Neural cell (in vitro differentiated cells): ENCODE results near the gene ASCC2. TPM values are rescaled to one million over a fixed set of nuclear protein-coding genes. Genes with fewer than 3 reads are reported as not detected.

Experiments used
- H2AFZ ChIP-seq: fragments of 200-600, 300-800 bp; sonication (generic), shearing (Covaris generic); 2 replicates; pipeline ENCODE4 v1.6.0; 2014; ENCODE audit warnings: low read depth, mild to moderate bottlenecking, antibody characterized with exemption, low read length, moderate library complexity
- H3F3A ChIP-seq: fragments of 200-600 bp; shearing (Covaris generic); 2 replicates; pipeline ENCODE4 v1.6.1; 2016; ENCODE audit warnings: mild to moderate bottlenecking, moderate library complexity, mixed read lengths, antibody characterized with exemption, low read length; ENCODE audit not compliant: insufficient read depth, poor library complexity, severe bottlenecking
- H3K27ac ChIP-seq: fragments of 200-600, 300-800 bp; sonication (generic), shearing (Covaris generic); 2 replicates; pipeline ENCODE4 v1.5.1; 2014; ENCODE audit warnings: mild to moderate bottlenecking, low read length, moderate library complexity
- H3K27me3 ChIP-seq: fragments of 300-800, 200-600 bp; sonication (generic), shearing (Covaris generic); 2 replicates; pipeline ENCODE4 v1.6.0; 2014; ENCODE audit warnings: mild to moderate bottlenecking, low read depth, low read length, moderate library complexity; ENCODE audit not compliant: insufficient read depth
- H3K36me3 ChIP-seq: fragments of 300-800, 200-600 bp; sonication (generic), shearing (Covaris generic); 2 replicates; pipeline ENCODE4 v1.5.1; 2014; ENCODE audit warnings: mild to moderate bottlenecking, antibody characterized with exemption, low read length, moderate library complexity; ENCODE audit not compliant: insufficient read depth
- H3K4me2 ChIP-seq: fragments of 300-800, 200-600 bp; sonication (generic), shearing (Covaris generic); 2 replicates; pipeline ENCODE4 v1.6.0; 2014; ENCODE audit warnings: mild to moderate bottlenecking, low read length
- H3K4me3 ChIP-seq: fragments of 300-800, 200-600 bp; sonication (generic), shearing (Covaris generic); 2 replicates; pipeline ENCODE4 v1.5.1; 2014; ENCODE audit warnings: mild to moderate bottlenecking, low read length, moderate library complexity
- H3K79me2 ChIP-seq: fragments of 200-600 bp; shearing (Covaris generic); replicated peaks from 2 replicates; pipeline ENCODE4 v1.6.0; 2014; ENCODE audit warnings: mild to moderate bottlenecking, low read length, moderate library complexity; ENCODE audit not compliant: insufficient read depth
- H3K9ac ChIP-seq: fragments of 300-800, 200-600 bp; sonication (generic), shearing (Covaris generic); 2 replicates; pipeline ENCODE4 v1.6.1; 2016; ENCODE audit warnings: mild to moderate bottlenecking, low read length, mixed read lengths
- H3K9me2 ChIP-seq: fragments of 200-600 bp; shearing (Covaris generic); 2 replicates; pipeline ENCODE4 v1.6.1; 2016; ENCODE audit warnings: mild to moderate bottlenecking, low read length, mixed read lengths; ENCODE audit not compliant: insufficient read depth
- H3K9me3 ChIP-seq: fragments of 200-600, 300-800 bp; sonication (generic), shearing (Covaris generic); 2 replicates; pipeline ENCODE4 v1.6.1; 2016; ENCODE audit warnings: mild to moderate bottlenecking, mixed run types, low read length, moderate library complexity, mixed read lengths
- H4K20me1 ChIP-seq: fragments of 200-600 bp; shearing (Covaris generic); 2 replicates; pipeline ENCODE4 v1.6.1; 2016; ENCODE audit warnings: mild to moderate bottlenecking, mixed run types; ENCODE audit not compliant: insufficient read depth
- CTCF ChIP-seq: fragments of 450-650 bp; IDR thresholded peaks from 2 replicates; pipeline ENCODE4 v1.5.1; 2014; ENCODE audit warnings: antibody characterized with exemption, mild to moderate bottlenecking, moderate library complexity; ENCODE audit not compliant: poor library complexity, severe bottlenecking
- EP300 ChIP-seq: fragments of 450-650 bp; conservative IDR thresholded peaks from 2 replicates; pipeline ENCODE4 v1.6.1; 2014; ENCODE audit warnings: antibody characterized with exemption, mild to moderate bottlenecking, moderate library complexity; ENCODE audit not compliant: poor library complexity, severe bottlenecking
- EZH2 ChIP-seq: fragments of 200-600, 300-800 bp; shearing (Covaris generic), sonication (generic); IDR thresholded peaks from 2 replicates; pipeline ENCODE4 v1.6.1; 2014; ENCODE audit warnings: antibody characterized with exemption, low read length, borderline replicate concordance, mild to moderate bottlenecking; ENCODE audit not compliant: insufficient read depth, poor library complexity, severe bottlenecking
- MXI1 ChIP-seq: fragments of 450-650 bp; conservative IDR thresholded peaks from 2 replicates; pipeline ENCODE4 v1.6.1; 2014; ENCODE audit warnings: antibody characterized with exemption, mild to moderate bottlenecking; ENCODE audit not compliant: poor library complexity, severe bottlenecking
- POLR2AphosphoS5 ChIP-seq: IDR thresholded peaks from 2 replicates; pipeline ENCODE4 v1.6.1; 2012
- RAD21 ChIP-seq: fragments of 450-650 bp; conservative IDR thresholded peaks from 2 replicates; pipeline ENCODE4 v1.6.1; 2014; ENCODE audit warnings: antibody characterized with exemption, mild to moderate bottlenecking, moderate library complexity
- REST ChIP-seq: IDR thresholded peaks from 2 replicates; pipeline ENCODE4 v1.6.1; 2012; ENCODE audit warnings: borderline replicate concordance
- SMC3 ChIP-seq: fragments of 450-650 bp; conservative IDR thresholded peaks from 2 replicates; pipeline ENCODE4 v1.6.1; 2014; ENCODE audit warnings: antibody characterized with exemption, mild to moderate bottlenecking, moderate library complexity; ENCODE audit not compliant: poor library complexity
- TAF1 ChIP-seq: IDR thresholded peaks from 2 replicates; pipeline ENCODE4 v1.6.1; 2012; ENCODE audit warnings: low read depth
- polyA plus RNA-seq: library from polyadenylated mRNA; depleted of rRNA; stranded (reverse); fragments of >200 nt; gene quantifications from 2 replicates; pipeline ENCODE4 v1.2.3, GENCODE V29; 2014

Gene ASCC2
- polyA plus RNA-seq, 1 donor from 2014 or later: 26.2 TPM

GRCh38 chr22:29813563-29813962, 24.5 kb downstream of the ASCC2 start:
- H2AFZ ChIP-seq: no peak overlapping the region
- no peaks in the 10 kb centered on the region for H4K20me1 ChIP-seq
- no peaks in the 10 kb centered on the region for H3K79me2 ChIP-seq
- no peaks in the 10 kb centered on the region for H3K27me3 ChIP-seq
- peaks cover 22% of the 10 kb centered on the region for H3K36me3 ChIP-seq
- no peak for TF ChIP-seq SMC3
- TF ChIP-seq EP300: no peak
- TF ChIP-seq REST: no peak
- TF ChIP-seq MXI1: no peak
- TF ChIP-seq TAF1: no peak
- no peak for TF ChIP-seq EZH2
- TF ChIP-seq RAD21: no peak
- TF ChIP-seq POLR2AphosphoS5: no peak
- TF ChIP-seq CTCF: no peak
- no peaks in the 10 kb centered on the region for H3F3A ChIP-seq
- no peak overlapping the region for H3K9ac ChIP-seq
- no peak overlapping the region for H3K27ac ChIP-seq
- H3K9me3 ChIP-seq: no peaks in the 10 kb centered on the region
- no peaks in the 10 kb centered on the region for H3K9me2 ChIP-seq
- H3K4me3 ChIP-seq: no peak overlapping the region
- no peak overlapping the region for H3K4me2 ChIP-seq

- no peaks in the 10 kb centered on the region for H3K27me3 ChIP-seq
- H3K4me3 ChIP-seq: no peak overlapping the region
- no peak overlapping the region for H3K4me2 ChIP-seq
- H3K27ac ChIP-seq: no peak overlapping the region
- no peaks in the 10 kb centered on the region for H3K9me2 ChIP-seq
- H2AFZ ChIP-seq: no peak overlapping the region
- H3K9me3 ChIP-seq: no peaks in the 10 kb centered on the region
- H3K9ac ChIP-seq: no peak overlapping the region
- no peaks in the 10 kb centered on the region for H3F3A ChIP-seq
- H4K20me1 ChIP-seq: no peaks in the 10 kb centered on the region
- H3K36me3 ChIP-seq: peaks cover 22% of the 10 kb centered on the region
- H3K79me2 ChIP-seq: no peaks in the 10 kb centered on the region
- no peak for TF ChIP-seq MXI1
- no peak for TF ChIP-seq REST
- TF ChIP-seq RAD21: no peak
- no peak for TF ChIP-seq CTCF
- TF ChIP-seq SMC3: no peak
- TF ChIP-seq EZH2: no peak
- TF ChIP-seq TAF1: no peak
- no peak for TF ChIP-seq POLR2AphosphoS5
- TF ChIP-seq EP300: no peak
Measured at GRCh38 chr22:29813126-29813525, 24.9 kb downstream of the ASCC2 start.
